IMR-90 (cell line): Measurements from ENCODE around the gene KDM6A. TPM values are rescaled to one million over a fixed set of nuclear protein-coding genes. Genes with fewer than 3 reads are reported as not detected.

Experiments
- ATAC-seq: fragments of 200-7000 bp; cut with Tn5 transposase; 2 replicates; pipeline ENCODE4 v1.9.1; 2020; ENCODE audit warnings: low read depth, mild to moderate bottlenecking, moderate library complexity
- BruUV-seq: library from RNA; stranded (reverse); fragments of 400-500 nt; replicated peaks from 2 replicates; lab custom pipeline; 2021; lab: Mats Ljungman, UMichigan
- CTCF ChIA-PET: fragments of 300-600 bp; formaldehyde crosslinking; extraction: SDS; loops from one replicate; lab custom pipeline; 2021; ENCODE audit warnings: antibody characterized with exemption; lab: Yijun Ruan, JAX
- POLR2A ChIA-PET: fragments of 300-600 bp; sonication (Branson Sonifier 250); formaldehyde crosslinking; loops from one replicate; lab custom pipeline; 2022; ENCODE audit warnings: antibody characterized with exemption; ENCODE audit not compliant: unreplicated experiment; lab: Charles Lee
- DNase-seq: peaks from one replicate; pipeline ENCODE4 v3.0.0; 2013
- H2AFZ ChIP-seq: replicated peaks from 2 replicates; pipeline ENCODE3; 2013; ENCODE audit warnings: low read length, mild to moderate bottlenecking; ENCODE audit not compliant: poor library complexity
- H2AK5ac ChIP-seq: 2 replicates; pipeline ENCODE4 v1.6.1; 2013; ENCODE audit warnings: low read depth, low read length, inconsistent platforms
- H2AK9ac ChIP-seq: replicated peaks from 2 replicates; pipeline ENCODE3; 2013; ENCODE audit warnings: mild to moderate bottlenecking, low read depth, low read length, moderate library complexity; ENCODE audit not compliant: poor library complexity
- H2BK120ac ChIP-seq: 2 replicates; pipeline ENCODE4 v1.6.1; 2013; ENCODE audit warnings: low read depth, low read length, inconsistent platforms
- H2BK15ac ChIP-seq: 3 replicates; pipeline ENCODE4 v1.6.1; 2013; ENCODE audit warnings: low read depth, low read length, inconsistent platforms
- H2BK20ac ChIP-seq: 2 replicates; pipeline ENCODE4 v1.6.1; 2013; ENCODE audit warnings: low read depth, mild to moderate bottlenecking, inconsistent platforms, low read length, moderate library complexity
- H2BK5ac ChIP-seq: 2 replicates; pipeline ENCODE4 v1.6.1; 2013; ENCODE audit warnings: mild to moderate bottlenecking, low read depth, low read length, inconsistent platforms; ENCODE audit not compliant: poor library complexity, severe bottlenecking
- H3K14ac ChIP-seq: replicated peaks from 2 replicates; pipeline ENCODE4 v1.6.1; 2013; ENCODE audit warnings: low read depth, low read length, inconsistent platforms
- H3K18ac ChIP-seq: 2 replicates; pipeline ENCODE4 v1.6.1; 2013; ENCODE audit warnings: low read depth, low read length, control low read depth
- H3K23ac ChIP-seq: 2 replicates; pipeline ENCODE4 v1.6.1; 2013; ENCODE audit warnings: low read depth, low read length, inconsistent platforms
- H3K27ac ChIP-seq: 2 replicates; pipeline ENCODE4 v1.5.1; 2013; ENCODE audit warnings: mild to moderate bottlenecking, control low read depth, low read length; ENCODE audit not compliant: insufficient read depth
- H3K27me3 ChIP-seq: 2 replicates; pipeline ENCODE4 v1.6.1; 2013; ENCODE audit warnings: low read length; ENCODE audit not compliant: control insufficient read depth, insufficient read depth
- H3K36me3 ChIP-seq: 2 replicates; pipeline ENCODE4 v1.6.1; 2013; ENCODE audit warnings: low read length, mixed read lengths; ENCODE audit not compliant: control insufficient read depth, insufficient read depth
- H3K4ac ChIP-seq: 2 replicates; pipeline ENCODE4 v1.6.1; 2013; ENCODE audit warnings: low read depth, low read length, inconsistent platforms
- H3K4me1 ChIP-seq: 2 replicates; pipeline ENCODE4 v1.6.1; 2013; ENCODE audit warnings: low read length, mixed read lengths; ENCODE audit not compliant: control insufficient read depth, insufficient read depth
- H3K4me2 ChIP-seq: 2 replicates; pipeline ENCODE4 v1.6.1; 2013; ENCODE audit warnings: low read depth, mild to moderate bottlenecking, control low read depth, low read length, moderate library complexity
- H3K4me3 ChIP-seq: 2 replicates; pipeline ENCODE4 v1.5.1; 2013; ENCODE audit warnings: low read depth, mild to moderate bottlenecking, control low read depth, low read length, moderate library complexity; ENCODE audit not compliant: insufficient read depth
- H3K56ac ChIP-seq: 2 replicates; pipeline ENCODE4 v1.6.1; 2013; ENCODE audit warnings: low read length, inconsistent platforms; ENCODE audit not compliant: insufficient read depth; ENCODE audit errors: extremely low read depth
- H3K79me1 ChIP-seq, 2 experiments: 2 replicates each; pipeline ENCODE4 v1.6.1; 2013; ENCODE audit warnings: low read length in 2 of 2, inconsistent platforms in 1 of 2, low read depth in 1 of 2
- H3K9ac ChIP-seq: 2 replicates; pipeline ENCODE4 v1.6.1; 2013; ENCODE audit warnings: low read depth, low read length, control low read depth
- H3K9me1 ChIP-seq: 2 replicates; pipeline ENCODE4 v1.6.1; 2013; ENCODE audit warnings: low read length, inconsistent platforms; ENCODE audit not compliant: insufficient read depth
- H3K9me3 ChIP-seq: 2 replicates; pipeline ENCODE4 v1.6.1; 2013; ENCODE audit warnings: low read length; ENCODE audit not compliant: control insufficient read depth, insufficient read depth
- H4K20me1 ChIP-seq: 2 replicates; pipeline ENCODE4 v1.6.1; 2013; ENCODE audit warnings: low read length, inconsistent platforms; ENCODE audit not compliant: insufficient read depth
- H4K5ac ChIP-seq: 2 replicates; pipeline ENCODE4 v1.6.1; 2013; ENCODE audit warnings: mild to moderate bottlenecking, low read depth, low read length, control low read depth
- H4K8ac ChIP-seq, 2 experiments: 2 replicates each; pipeline ENCODE4 v1.6.1; 2013; ENCODE audit warnings: low read depth in 2 of 2, low read length in 2 of 2, control low read depth in 1 of 2, inconsistent platforms in 1 of 2
- H4K91ac ChIP-seq: 2 replicates; pipeline ENCODE4 v1.6.1; 2013; ENCODE audit warnings: low read depth, low read length, inconsistent platforms; ENCODE audit not compliant: insufficient read depth
- CEBPB ChIP-seq: IDR thresholded peaks from 2 replicates; pipeline ENCODE4 v1.6.1; 2012; ENCODE audit warnings: low read depth, low read length, improper control_type of control experiment
- CHD1 ChIP-seq: IDR thresholded peaks from 2 replicates; pipeline ENCODE4 v1.6.1; 2012; ENCODE audit warnings: low read depth, low read length, improper control_type of control experiment
- CTCF ChIP-seq: conservative IDR thresholded peaks from 2 replicates; pipeline ENCODE4 v1.5.1; 2012; ENCODE audit warnings: mild to moderate bottlenecking, low read depth, low read length, improper control_type of control experiment
- ELK1 ChIP-seq: fragments of 150-350 bp; IDR thresholded peaks from 2 replicates; pipeline ENCODE4 v1.6.1; 2016; ENCODE audit warnings: low read depth, mild to moderate bottlenecking, low read length, moderate library complexity, borderline replicate concordance
- FOS ChIP-seq: fragments of 150-350 bp; IDR thresholded peaks from 2 replicates; pipeline ENCODE4 v1.6.1; 2016; ENCODE audit warnings: low read depth, low read length
- MAFK ChIP-seq: IDR thresholded peaks from 2 replicates; pipeline ENCODE4 v1.6.1; 2012; ENCODE audit warnings: low read depth, low read length, improper control_type of control experiment
- MAZ ChIP-seq: IDR thresholded peaks from 2 replicates; pipeline ENCODE4 v1.6.1; 2012; ENCODE audit warnings: low read depth, mild to moderate bottlenecking, low read length, improper control_type of control experiment, moderate library complexity, borderline replicate concordance
- NFE2L2 ChIP-seq: fragments of 150-350 bp; IDR thresholded peaks from 2 replicates; pipeline ENCODE4 v1.6.1; 2016; ENCODE audit warnings: low read depth, mild to moderate bottlenecking, low read length
- RAD21 ChIP-seq: IDR thresholded peaks from 2 replicates; pipeline ENCODE4 v1.6.1; 2012; ENCODE audit warnings: low read length, improper control_type of control experiment
- RCOR1 ChIP-seq: IDR thresholded peaks from 2 replicates; pipeline ENCODE4 v1.6.1; 2012; ENCODE audit warnings: mild to moderate bottlenecking, low read length, improper control_type of control experiment; ENCODE audit not compliant: insufficient replicate concordance
- RFX5 ChIP-seq: IDR thresholded peaks from 2 replicates; pipeline ENCODE4 v1.8.0; 2012; ENCODE audit warnings: low read depth, mild to moderate bottlenecking, low read length, moderate library complexity
- SMC3 ChIP-seq: fragments of 150-350 bp; IDR thresholded peaks from 2 replicates; pipeline ENCODE4 v1.6.1; 2016; ENCODE audit warnings: low read depth, mild to moderate bottlenecking, antibody characterized with exemption, low read length, moderate library complexity
- USF2 ChIP-seq: fragments of 150-350 bp; IDR thresholded peaks from 2 replicates; pipeline ENCODE4 v1.6.1; 2017; ENCODE audit warnings: mild to moderate bottlenecking, antibody characterized with exemption, low read length, low read depth
- WGBS, 2 experiments: methylation state at CpG; one replicate each; pipeline versions ENCODE4 v1.1.5 to v1.1.7; 2013; ENCODE audit warnings: missing lambda C conversion rate in 2 of 2; ENCODE audit not compliant: insufficient read length in 1 of 2; ENCODE audit errors: extremely low coverage in 2 of 2; 5-methylcytosine and 5-hydroxymethylcytosine counted together
- dilution Hi-C: fragments of 300-500 bp; cut with HindIII; formaldehyde crosslinking; loops from one replicate; pipeline ENCODE4 v1.14.3; 2018; ENCODE audit warnings: low sequenced_read_pairs; ENCODE audit not compliant: unreplicated experiment
- in situ Hi-C: fragments of 300-500 bp; cut with MboI; formaldehyde crosslinking; loops from 3 replicates; pipeline ENCODE4 v1.14.3; 2019; ENCODE audit warnings: low sequenced_read_pairs, inconsistent platforms, mixed read lengths
- intact Hi-C: fragments of 100-400 bp; cut with micrococcal nuclease; formaldehyde crosslinking; loops from 2 replicates; pipeline ENCODE4 v1.10.0; 2022
- polyA plus RNA-seq, 3 experiments: library from polyadenylated mRNA; depleted of rRNA; stranded (reverse); fragments of >200 nt; gene quantifications; 2 replicates each; pipeline ENCODE4 v1.2.3, GENCODE V29; 2012; ENCODE audit warnings: low replicate concordance in 1 of 3
- total RNA-seq: library from RNA; depleted of rRNA; stranded (reverse); fragments of >200 nt; gene quantifications from 2 replicates; pipeline ENCODE4 v1.2.3, GENCODE V29; 2012

The KDM6A gene
- total and polyA plus RNA-seq, 2 of the 4 experiments (the other 2 are of a cell fraction): 11.7 to 24.9 TPM

GRCh38 chrX:44958480-44958879 is 85.5 kb downstream of the KDM6A start:
- DNase-seq: no peak
- Histone ChIP-seq H3K56ac (no peak overlapping the region), H3K27ac (no peak overlapping the region), H3K4ac (no peak overlapping the region), H3K4me2 (no peak overlapping the region), H3K36me3 (peaks cover 2% of the 10 kb centered on the region; the same call in 1 of the 2 replicates), H3K4me1 (no peaks in the 10 kb centered on the region), H3K4me3 (no peak overlapping the region), H2BK120ac (no peak overlapping the region), H2BK20ac (no peak overlapping the region), H3K79me1 (peaks cover 9 to 36% of the 10 kb centered on the region in 2 experiments), H3K27me3 (no peaks in the 10 kb centered on the region), H3K23ac (no peak overlapping the region), H2AK5ac (no peak overlapping the region), H3K18ac (no peak overlapping the region), H4K20me1 (peaks cover 30% of the 10 kb centered on the region), H4K8ac (no peak overlapping the region), H2BK15ac (no peak overlapping the region), H4K91ac (no peak overlapping the region), H3K9ac (no peak overlapping the region), H2AK9ac (no peak overlapping the region), H3K14ac (no peak overlapping the region), H3K9me3 (no peaks in the 10 kb centered on the region), H2BK5ac (no peak overlapping the region), H2AFZ (no peak overlapping the region), H4K5ac (no peak overlapping the region), H3K9me1 (no peaks in the 10 kb centered on the region)
- dilution Hi-C loops: no loop called here
- ATAC-seq: no peak
- in situ Hi-C loops: no loop called here
- no CpG with 5 or more reads among the region's 1 CpG for WGBS, 2 experiments
- no peak for TF ChIP-seq USF2
- TF ChIP-seq NFE2L2: no peak
- TF ChIP-seq ELK1: no peak
- TF ChIP-seq RAD21: no peak
- TF ChIP-seq MAFK: no peak
- TF ChIP-seq CTCF: no peak
- TF ChIP-seq SMC3: no peak
- no peak for TF ChIP-seq FOS
- TF ChIP-seq CEBPB: no peak
- no peak for TF ChIP-seq RFX5
- TF ChIP-seq RCOR1: no peak
- no peak for TF ChIP-seq CHD1
- no peak for TF ChIP-seq MAZ
- ChIA-PET CTCF (no interaction called here), POLR2A (no interaction called here)
- intact Hi-C loops: no loop called here
- no TSS peak for BruUV-seq
